GM18507 (cell line): ENCODE results near the gene STX16.
"Not testable (repeated sequence)": the region's sequence is repeated elsewhere in the genome, so short reads cannot be mapped to it uniquely, and the experiment has no call there.

Source experiments
- DNase-seq: peaks from one replicate; pipeline ENCODE4 v3.0.0; 2011; ENCODE audit warnings: low read depth; ENCODE audit not compliant: insufficient read length; ENCODE audit errors: extremely low spot score
- FAIRE-seq: peaks from 2 replicates; lab custom pipeline; 2011; peaks lifted over from hg19 to GRCh38; lab: Jason Lieb, UNC

STX16 gene

GRCh38 chr20:58715801-58716475 lies 64.9 kb downstream of the STX16 start:
- no peak for DNase-seq
- FAIRE-seq = no peak

GRCh38 chr20:58716476-58717277 lies 65.6 kb downstream of the STX16 start:
- FAIRE-seq (no peak), DNase-seq (no peak)

- DNase-seq (no peak), FAIRE-seq (no peak)
Measured at GRCh38 chr20:58717278-58718091, 66.4 kb downstream of the STX16 start.

GRCh38 chr20:58718121-58718563 lies 67.1 kb downstream of the STX16 start:
- DNase-seq = no peak
- no peak for FAIRE-seq

GRCh38 chr20:58718729-58719128 lies 67.6 kb downstream of the STX16 start:
- no peak for FAIRE-seq
- no peak for DNase-seq

GRCh38 chr20:58719258-58719657 lies 68.2 kb downstream of the STX16 start:
- no peak for DNase-seq
- FAIRE-seq = no peak

GRCh38 chr20:58719971-58720371 lies 68.9 kb downstream of the STX16 start:
- DNase-seq (no peak), FAIRE-seq (no peak)

GRCh38 chr20:58720890-58721289 lies 69.8 kb downstream of the STX16 start:
- DNase-seq (no peak), FAIRE-seq (no peak)

- FAIRE-seq (no peak), DNase-seq (no peak)
Measured at GRCh38 chr20:58721951-58722778, 71.1 kb downstream of the STX16 start.

GRCh38 chr20:58722877-58723627 lies 72.0 kb downstream of the STX16 start:
- FAIRE-seq (no peak), DNase-seq (no peak)

GRCh38 chr20:58723628-58723984 lies 72.5 kb downstream of the STX16 start:
- FAIRE-seq (no peak), DNase-seq (no peak)

- DNase-seq, FAIRE-seq: not testable (repeated sequence)
Measured at GRCh38 chr20:58726156-58726555, 75.1 kb downstream of the STX16 start.
